SK-N-SH (cell line): ENCODE measurements around the gene ARAP2. TPM values are rescaled to one million over a fixed set of nuclear protein-coding genes. Genes with fewer than 3 reads are reported as not detected.

ENCODE experiments used
- CTCF ChIA-PET: fragments of 300-600, 350-600 bp; formaldehyde crosslinking; extraction: SDS; loops from one replicate; lab custom pipeline; 2021; lab: Yijun Ruan, JAX
- POLR2A ChIA-PET: fragments of 350-600 bp; sonication (Branson Sonifier 250); formaldehyde crosslinking; extraction: SDS; loops from one replicate; lab custom pipeline; 2020; ENCODE audit warnings: antibody characterized with exemption, inconsistent platforms; lab: Yijun Ruan, JAX
- DNase-seq: peaks from one replicate; pipeline ENCODE4 v3.0.0; 2012
- H2AFZ ChIP-seq: fragments of 200-600 bp; sonication (generic); 2 replicates; pipeline ENCODE4 v1.8.1; 2016; ENCODE audit warnings: antibody characterized with exemption, mild to moderate bottlenecking, low read depth
- H3F3A ChIP-seq: fragments of 200-600 bp; sonication (generic); replicated peaks from 2 replicates; pipeline ENCODE3; 2016; ENCODE audit warnings: antibody characterized with exemption, mild to moderate bottlenecking; ENCODE audit not compliant: insufficient read depth
- H3K27ac ChIP-seq, 2 experiments: fragments of 200-500 bp in 1 of 2; fragments of 200-600 bp in 1 of 2; sonication (Bioruptor generic) in 1 of 2; sonication (generic), shearing (Covaris generic) in 1 of 2; 2 replicates each; pipeline versions ENCODE4 v1.5.1 to v1.6.1; 2014 to 2016; ENCODE audit warnings: low read depth in 2 of 2, inconsistent platforms in 1 of 2, low read length in 1 of 2, mild to moderate bottlenecking in 1 of 2, mixed read lengths in 1 of 2
- H3K27me3 ChIP-seq: fragments of 200-600 bp; sonication (generic), shearing (Covaris generic); 2 replicates; pipeline ENCODE4 v1.6.1; 2016; ENCODE audit warnings: mixed run types; ENCODE audit not compliant: insufficient read depth
- H3K36me3 ChIP-seq, 2 experiments: fragments of 200-500 bp in 1 of 2; fragments of 200-600 bp in 1 of 2; sonication (Bioruptor generic) in 1 of 2; sonication (generic) in 1 of 2; replicated peaks in 1 of 2; 2 replicates each; pipeline versions ENCODE3 to v1.5.1; 2014 to 2016; ENCODE audit warnings: low read length in 1 of 2, mild to moderate bottlenecking in 1 of 2; ENCODE audit not compliant: insufficient read depth in 2 of 2, control insufficient read depth in 1 of 2
- H3K4me1 ChIP-seq, 2 experiments: fragments of 200-500 bp in 1 of 2; fragments of 200-600 bp in 1 of 2; sonication (Bioruptor generic) in 1 of 2; sonication (generic), shearing (Covaris generic) in 1 of 2; 2 replicates each; pipeline versions ENCODE4 v1.5.1 to v1.6.1; 2014 to 2016; ENCODE audit warnings: low read depth in 1 of 2, low read length in 1 of 2, mixed run types in 1 of 2; ENCODE audit not compliant: insufficient read depth in 2 of 2, control insufficient read depth in 1 of 2
- H3K4me2 ChIP-seq: fragments of 200-600 bp; sonication (generic), shearing (Covaris generic); 2 replicates; pipeline ENCODE4 v1.6.1; 2017; ENCODE audit warnings: mixed run types
- H3K4me3 ChIP-seq, 2 experiments: fragments of 200-500 bp in 1 of 2; fragments of 200-600 bp in 1 of 2; sonication (Bioruptor generic) in 1 of 2; sonication (generic), shearing (Covaris generic) in 1 of 2; 2 replicates each; pipeline versions ENCODE4 v1.5.1 to v1.8.1; 2014 to 2016; ENCODE audit warnings: low read depth in 2 of 2, inconsistent platforms in 1 of 2, low read length in 1 of 2, mild to moderate bottlenecking in 1 of 2, mixed read lengths in 1 of 2, moderate library complexity in 1 of 2
- H3K79me2 ChIP-seq: fragments of 200-600 bp; sonication (generic); 2 replicates; pipeline ENCODE4 v1.8.1; 2017; ENCODE audit warnings: mild to moderate bottlenecking; ENCODE audit not compliant: insufficient read depth
- H3K9ac ChIP-seq: fragments of 200-600 bp; sonication (generic); 2 replicates; pipeline ENCODE4 v1.6.1; 2017; ENCODE audit warnings: mixed run types
- H3K9me2 ChIP-seq: fragments of 200-600 bp; sonication (generic); 2 replicates; pipeline ENCODE4 v1.6.1; 2017; ENCODE audit warnings: mixed run types
- H3K9me3 ChIP-seq: fragments of 200-600 bp; sonication (generic); 2 replicates; pipeline ENCODE4 v1.6.1; 2017; ENCODE audit warnings: mixed run types, mild to moderate bottlenecking, moderate library complexity
- H4K20me1 ChIP-seq: fragments of 200-600 bp; sonication (generic); 2 replicates; pipeline ENCODE4 v1.6.1; 2017; ENCODE audit warnings: mild to moderate bottlenecking, mixed run types; ENCODE audit not compliant: insufficient read depth
- ELF1 ChIP-seq: IDR thresholded peaks from 2 replicates; pipeline ENCODE4 v1.4.0; 2012
- EP300 ChIP-seq, 2 experiments: IDR thresholded peaks; 2 replicates each; pipeline versions ENCODE4 v1.4.0 to v1.6.1; 2012; ENCODE audit warnings: borderline replicate concordance in 1 of 2, low read depth in 1 of 2, low read length in 1 of 2
- GABPA ChIP-seq: IDR thresholded peaks from 2 replicates; pipeline ENCODE4 v1.4.0; 2012; ENCODE audit warnings: low read depth, mild to moderate bottlenecking
- MEF2A ChIP-seq: IDR thresholded peaks from 2 replicates; pipeline ENCODE4 v1.4.0; 2012; ENCODE audit warnings: low read depth, borderline replicate concordance
- NRF1 ChIP-seq: IDR thresholded peaks from 2 replicates; pipeline ENCODE4 v1.6.1; 2012; ENCODE audit warnings: low read depth, mild to moderate bottlenecking, low read length
- POLR2AphosphoS5 ChIP-seq: IDR thresholded peaks from 2 replicates; pipeline ENCODE4 v1.6.1; 2012; ENCODE audit warnings: low read depth, low read length
- RCOR1 ChIP-seq: fragments of 150-350 bp; IDR thresholded peaks from 2 replicates; pipeline ENCODE4 v1.6.1; 2017; ENCODE audit warnings: antibody characterized with exemption, low read length
- TCF12 ChIP-seq: IDR thresholded peaks from 2 replicates; pipeline ENCODE4 v1.4.0; 2012
- USF1 ChIP-seq: IDR thresholded peaks from 2 replicates; pipeline ENCODE4 v1.4.0; 2012; ENCODE audit warnings: low read depth, borderline replicate concordance
- WGBS: methylation state at CpG from one replicate; pipeline ENCODE4 v1.1.6; 2017; ENCODE audit warnings: low lambda C conversion rate; 5-methylcytosine and 5-hydroxymethylcytosine counted together
- polyA plus RNA-seq, 3 experiments: library from polyadenylated mRNA; depleted of rRNA; stranded (reverse); fragments of >200 nt; gene quantifications; 2 replicates each; pipeline ENCODE4 v1.2.3, GENCODE V29; 2012
- TF ChIP-seq, protein P1 (sequence below): fragments of 200-600 bp; sonication (generic); IDR thresholded peaks from 2 replicates; pipeline ENCODE4 v1.6.1; 2017; ENCODE audit warnings: antibody characterized with exemption, mild to moderate bottlenecking, moderate library complexity
- TF ChIP-seq, protein P2 (sequence below): fragments of 150-350 bp; IDR thresholded peaks from 2 replicates; pipeline ENCODE4 v1.6.1; 2016; ENCODE audit warnings: mild to moderate bottlenecking, low read depth, low read length
- TF ChIP-seq, protein P3 (sequence below): IDR thresholded peaks from 2 replicates; pipeline ENCODE4 v1.4.0; 2012; ENCODE audit warnings: low read depth, borderline replicate concordance

The ARAP2 gene
- polyA plus RNA-seq, 1 of the 3 experiments (the other 2 are of a cell fraction) = not detected

- Histone ChIP-seq H3K4me2 (no peak overlapping the region), H3K9me3 (no peaks in the 10 kb centered on the region), H3K4me1 (no peaks in the 10 kb centered on the region), H3K36me3 (no peaks in the 10 kb centered on the region), H3K9me2 (no peaks in the 10 kb centered on the region), H2AFZ (no peak overlapping the region), H3K79me2 (no peaks in the 10 kb centered on the region), H3K4me3 (no peak overlapping the region), H4K20me1 (no peaks in the 10 kb centered on the region), H3K27ac (no peak overlapping the region), H3K27me3 (no peaks in the 10 kb centered on the region), H3K9ac (no peak overlapping the region), H3F3A (no peaks in the 10 kb centered on the region)
- no peak for DNase-seq
- TF ChIP-seq GABPA (no peak), USF1 (no peak), EP300 (IDR thresholded peaks at IDR 0.05; ENCODE audit: borderline replicate concordance in 1 of 2, low read depth in 1 of 2, low read length in 1 of 2) (no peak)
- TF ChIP-seq, protein P1, sequence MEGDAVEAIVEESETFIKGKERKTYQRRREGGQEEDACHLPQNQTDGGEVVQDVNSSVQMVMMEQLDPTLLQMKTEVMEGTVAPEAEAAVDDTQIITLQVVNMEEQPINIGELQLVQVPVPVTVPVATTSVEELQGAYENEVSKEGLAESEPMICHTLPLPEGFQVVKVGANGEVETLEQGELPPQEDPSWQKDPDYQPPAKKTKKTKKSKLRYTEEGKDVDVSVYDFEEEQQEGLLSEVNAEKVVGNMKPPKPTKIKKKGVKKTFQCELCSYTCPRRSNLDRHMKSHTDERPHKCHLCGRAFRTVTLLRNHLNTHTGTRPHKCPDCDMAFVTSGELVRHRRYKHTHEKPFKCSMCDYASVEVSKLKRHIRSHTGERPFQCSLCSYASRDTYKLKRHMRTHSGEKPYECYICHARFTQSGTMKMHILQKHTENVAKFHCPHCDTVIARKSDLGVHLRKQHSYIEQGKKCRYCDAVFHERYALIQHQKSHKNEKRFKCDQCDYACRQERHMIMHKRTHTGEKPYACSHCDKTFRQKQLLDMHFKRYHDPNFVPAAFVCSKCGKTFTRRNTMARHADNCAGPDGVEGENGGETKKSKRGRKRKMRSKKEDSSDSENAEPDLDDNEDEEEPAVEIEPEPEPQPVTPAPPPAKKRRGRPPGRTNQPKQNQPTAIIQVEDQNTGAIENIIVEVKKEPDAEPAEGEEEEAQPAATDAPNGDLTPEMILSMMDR = no peak
- ChIA-PET CTCF (no interaction called here), POLR2A (no interaction called here)
- 18% methylated on average over 2 of the region's 2 CpGs for WGBS
These were observed 10.1 kb upstream of the ARAP2 start for GRCh38 chr4:36254371-36254770.

DNA sequence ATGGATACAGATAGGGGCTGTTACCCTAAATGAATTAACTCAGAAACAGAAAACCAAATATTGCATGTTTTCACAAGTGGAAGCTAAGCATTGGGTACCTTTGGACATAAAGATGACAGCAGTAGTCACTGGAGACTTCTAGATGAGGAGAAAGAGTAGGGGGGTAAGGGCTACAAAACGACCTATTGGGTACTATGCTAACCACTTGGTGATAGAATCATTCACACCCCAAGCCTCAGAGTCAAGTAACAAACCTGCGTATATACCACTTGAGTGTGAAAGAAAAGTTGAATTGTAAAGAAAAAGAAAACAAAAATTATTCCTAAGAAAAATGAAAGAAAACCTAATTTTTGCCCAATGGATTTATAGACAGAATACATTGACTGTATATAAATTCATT, 7.7 kb upstream of the ARAP2 start:
- Histone ChIP-seq H3K79me2 (no peaks in the 10 kb centered on the region), H2AFZ (no peak overlapping the region), H3K4me2 (no peak overlapping the region), H3K9ac (no peak overlapping the region), H3K4me1 (no peaks in the 10 kb centered on the region), H4K20me1 (no peaks in the 10 kb centered on the region), H3K4me3 (no peak overlapping the region), H3K9me3 (no peaks in the 10 kb centered on the region), H3K27ac (no peak overlapping the region), H3F3A (no peaks in the 10 kb centered on the region), H3K36me3 (no peaks in the 10 kb centered on the region)
- ChIA-PET CTCF (no interaction called here), POLR2A (no interaction called here)
- DNase-seq = no peak
- TF ChIP-seq TCF12 (no peak), NRF1 (no peak), POLR2AphosphoS5 (no peak), ELF1 (no peak), MEF2A (no peak), RCOR1 (no peak)
- TF ChIP-seq, protein P2, sequence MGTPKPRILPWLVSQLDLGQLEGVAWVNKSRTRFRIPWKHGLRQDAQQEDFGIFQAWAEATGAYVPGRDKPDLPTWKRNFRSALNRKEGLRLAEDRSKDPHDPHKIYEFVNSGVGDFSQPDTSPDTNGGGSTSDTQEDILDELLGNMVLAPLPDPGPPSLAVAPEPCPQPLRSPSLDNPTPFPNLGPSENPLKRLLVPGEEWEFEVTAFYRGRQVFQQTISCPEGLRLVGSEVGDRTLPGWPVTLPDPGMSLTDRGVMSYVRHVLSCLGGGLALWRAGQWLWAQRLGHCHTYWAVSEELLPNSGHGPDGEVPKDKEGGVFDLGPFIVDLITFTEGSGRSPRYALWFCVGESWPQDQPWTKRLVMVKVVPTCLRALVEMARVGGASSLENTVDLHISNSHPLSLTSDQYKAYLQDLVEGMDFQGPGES = no peak
- TF ChIP-seq, protein P3, sequence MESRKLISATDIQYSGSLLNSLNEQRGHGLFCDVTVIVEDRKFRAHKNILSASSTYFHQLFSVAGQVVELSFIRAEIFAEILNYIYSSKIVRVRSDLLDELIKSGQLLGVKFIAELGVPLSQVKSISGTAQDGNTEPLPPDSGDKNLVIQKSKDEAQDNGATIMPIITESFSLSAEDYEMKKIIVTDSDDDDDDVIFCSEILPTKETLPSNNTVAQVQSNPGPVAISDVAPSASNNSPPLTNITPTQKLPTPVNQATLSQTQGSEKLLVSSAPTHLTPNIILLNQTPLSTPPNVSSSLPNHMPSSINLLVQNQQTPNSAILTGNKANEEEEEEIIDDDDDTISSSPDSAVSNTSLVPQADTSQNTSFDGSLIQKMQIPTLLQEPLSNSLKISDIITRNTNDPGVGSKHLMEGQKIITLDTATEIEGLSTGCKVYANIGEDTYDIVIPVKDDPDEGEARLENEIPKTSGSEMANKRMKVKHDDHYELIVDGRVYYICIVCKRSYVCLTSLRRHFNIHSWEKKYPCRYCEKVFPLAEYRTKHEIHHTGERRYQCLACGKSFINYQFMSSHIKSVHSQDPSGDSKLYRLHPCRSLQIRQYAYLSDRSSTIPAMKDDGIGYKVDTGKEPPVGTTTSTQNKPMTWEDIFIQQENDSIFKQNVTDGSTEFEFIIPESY = no peak
- TF ChIP-seq, all 33 proteins: peak for 0
- WGBS = 15% methylated on average over 2 of the region's 2 CpGs
- Histone ChIP-seq H3K9me2 (no peaks in the 10 kb centered on the region), H3K27me3 (no peaks in the 10 kb centered on the region)
